ENCODE measurements around the gene ANKMY1.
"Not testable (repeated sequence)": the region's sequence is repeated elsewhere in the genome, so short reads cannot be mapped to it uniquely, and the experiment has no call there.

The ANKMY1 gene

DNA sequence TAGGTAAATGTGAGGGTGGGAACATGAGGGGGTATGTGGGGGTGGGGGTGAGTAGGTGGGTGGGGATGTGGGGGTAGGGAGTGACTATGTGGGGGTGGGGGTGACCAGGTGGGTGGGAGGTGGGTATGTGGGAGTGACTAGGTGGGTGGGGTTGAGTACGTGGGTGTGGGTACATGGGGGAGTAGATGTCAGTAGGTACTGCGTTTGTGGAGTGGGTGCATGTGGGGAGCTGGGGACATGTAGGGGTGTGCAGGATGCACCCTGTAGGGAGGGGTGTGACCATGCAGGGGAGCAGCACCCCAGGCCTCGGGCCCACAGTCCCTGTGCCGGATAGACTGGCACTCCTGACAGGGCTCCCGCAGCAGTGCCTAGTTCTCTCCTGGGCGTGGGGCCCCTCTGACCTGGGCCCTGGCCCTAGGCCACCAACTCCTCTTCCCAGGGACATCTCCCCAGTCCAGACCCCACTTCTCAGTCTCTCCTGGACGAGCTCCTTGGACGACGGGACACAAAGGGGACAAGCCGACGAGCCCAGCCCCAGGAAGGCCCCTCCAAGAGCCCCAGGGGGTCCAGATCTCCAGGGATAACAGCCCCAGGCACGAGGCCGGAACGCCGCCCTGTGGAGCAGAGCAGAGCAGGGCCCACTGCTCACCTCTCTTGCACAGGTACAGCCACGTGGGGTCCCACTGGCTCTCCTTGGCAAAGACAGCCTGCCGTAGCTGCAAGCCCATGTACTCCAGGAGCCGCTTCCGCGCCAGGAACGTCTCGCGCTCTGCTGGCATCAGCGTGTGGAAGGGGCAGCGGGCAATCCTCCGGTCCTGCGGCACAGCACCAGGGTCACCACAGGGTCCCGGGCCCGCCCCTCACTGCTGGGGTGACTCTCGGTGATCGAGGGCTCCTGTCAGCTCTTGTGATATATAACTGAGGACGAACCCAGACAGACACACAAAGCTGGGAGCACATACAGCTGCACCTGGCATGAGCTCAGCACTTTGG lies 58.2 kb downstream of the ANKMY1 start:
- no peak for DNase-seq

DNA sequence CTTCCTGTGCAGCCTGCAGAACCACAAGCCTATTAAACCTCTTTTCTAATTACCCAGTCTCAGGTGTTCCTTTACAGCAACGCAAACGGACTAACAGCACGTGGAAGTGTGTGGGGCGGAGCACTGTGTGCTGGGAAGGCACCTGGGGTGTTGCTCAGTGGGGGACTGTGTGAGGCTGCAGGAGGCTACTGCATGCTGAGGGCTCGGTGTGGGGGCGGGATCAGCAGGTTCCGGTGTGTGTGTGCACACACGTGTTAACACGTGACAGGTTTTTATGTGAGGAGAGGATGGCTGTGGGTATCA lies 58.9 kb downstream of the ANKMY1 start:
- no peak for DNase-seq

DNA sequence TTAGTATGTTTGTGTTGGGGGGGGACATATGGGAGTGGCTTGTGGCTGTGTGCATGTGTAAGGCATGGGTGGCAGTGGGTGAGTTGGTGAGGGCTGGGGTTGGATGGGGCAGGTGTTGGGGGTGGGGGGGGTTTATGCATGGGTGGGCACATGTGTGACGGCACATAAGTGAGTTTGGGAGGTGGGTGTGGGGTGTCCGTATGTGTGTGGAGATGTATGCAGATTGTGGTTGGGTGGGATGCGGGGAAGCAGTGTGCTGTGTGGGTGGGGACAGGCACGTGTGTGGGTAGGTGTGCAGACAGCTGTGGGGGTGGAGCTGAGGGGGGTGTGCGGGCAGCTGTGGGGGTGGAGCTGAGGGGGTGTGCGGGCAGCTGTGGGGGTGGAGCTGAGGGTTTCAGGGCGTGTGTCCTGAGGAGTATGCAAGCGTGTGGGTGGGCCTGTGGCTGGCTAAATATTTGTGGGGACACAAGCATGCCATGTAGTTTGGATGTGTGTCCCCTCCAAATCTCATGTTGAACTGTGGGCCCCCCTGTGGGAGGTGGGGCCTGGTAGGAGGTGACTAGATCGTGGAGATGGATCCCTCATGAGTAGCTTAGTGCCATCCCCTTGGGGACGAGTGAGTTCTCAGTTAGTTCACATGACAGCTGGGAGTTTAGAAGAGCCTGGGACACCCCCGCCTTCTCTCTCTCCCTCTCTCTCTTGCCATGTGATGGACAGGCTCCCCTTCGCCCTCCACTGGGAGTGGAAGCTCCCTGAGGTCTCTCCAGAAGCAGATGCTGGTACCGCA lies 59.4 kb downstream of the ANKMY1 start:
- no peak for DNase-seq

DNA sequence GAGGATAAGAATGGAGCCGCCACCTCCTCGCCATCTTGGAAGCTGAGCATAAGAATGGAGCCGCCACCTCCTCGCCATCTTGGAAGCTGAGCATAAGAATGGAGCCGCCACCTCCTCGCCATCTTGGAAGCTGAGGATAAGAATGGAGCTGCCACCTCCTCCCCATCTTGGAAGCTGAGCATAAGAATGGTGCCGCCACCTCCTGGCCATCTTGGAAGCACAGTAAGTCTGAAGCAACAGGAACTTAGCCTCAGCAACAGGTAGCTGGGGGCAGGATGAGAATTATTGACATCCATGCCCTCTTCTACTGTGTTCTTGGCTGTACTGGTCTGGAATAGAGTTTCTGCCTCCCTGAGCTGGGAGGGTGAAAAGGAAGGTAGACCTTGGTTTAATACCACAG lies 60.7 kb downstream of the ANKMY1 start:
- not testable (repeated sequence) for DNase-seq

DNA sequence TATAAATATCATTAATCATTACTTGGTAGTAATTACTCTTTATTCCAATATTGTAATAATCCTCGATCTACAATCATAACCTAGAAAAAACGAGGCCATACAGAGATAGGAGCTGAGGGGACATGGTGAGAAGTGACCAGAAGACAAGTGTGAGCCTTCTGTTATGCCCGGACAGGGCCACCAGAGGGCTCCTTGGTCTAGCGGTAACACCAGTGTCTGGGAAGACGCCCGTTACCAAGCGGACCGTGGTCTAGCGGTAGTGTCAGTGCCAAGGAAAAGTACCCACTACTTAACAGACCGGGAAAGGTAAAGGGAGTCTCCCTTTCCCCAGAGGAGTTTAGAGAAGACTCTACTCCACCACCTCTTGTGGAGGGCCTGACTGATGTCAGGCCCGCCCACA lies 62.8 kb downstream of the ANKMY1 start:
- not testable (repeated sequence) for DNase-seq

DNA sequence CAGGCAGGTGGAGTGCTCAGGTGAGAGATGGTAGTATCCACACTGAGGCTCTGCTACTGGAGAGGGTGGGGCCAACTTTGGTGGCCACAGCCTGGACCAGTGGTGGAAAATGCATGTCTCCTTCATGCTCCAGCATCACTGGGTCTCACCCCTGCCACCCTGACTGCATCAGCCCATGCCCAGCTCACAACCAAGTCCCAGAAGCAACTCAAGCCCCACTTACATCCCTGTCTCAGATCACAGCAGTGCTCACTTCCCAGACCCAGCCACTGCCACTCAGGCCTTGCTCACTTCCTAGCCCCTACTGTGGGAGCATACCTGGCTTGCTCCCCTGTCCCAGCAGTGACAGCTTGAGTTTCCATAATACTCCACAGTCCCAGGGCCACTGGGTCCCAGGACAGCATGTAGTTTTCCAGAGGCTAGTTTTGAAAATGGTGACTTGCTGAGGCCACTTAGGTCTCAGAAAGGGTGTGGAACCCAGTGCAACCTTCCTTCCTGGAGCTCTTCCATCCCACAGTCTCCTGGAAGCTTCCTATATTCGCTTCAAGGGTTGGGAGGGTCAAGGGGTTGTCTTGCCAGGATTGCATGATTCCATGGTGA lies 63.5 kb downstream of the ANKMY1 start:
- DNase-seq, result no peak

DNA sequence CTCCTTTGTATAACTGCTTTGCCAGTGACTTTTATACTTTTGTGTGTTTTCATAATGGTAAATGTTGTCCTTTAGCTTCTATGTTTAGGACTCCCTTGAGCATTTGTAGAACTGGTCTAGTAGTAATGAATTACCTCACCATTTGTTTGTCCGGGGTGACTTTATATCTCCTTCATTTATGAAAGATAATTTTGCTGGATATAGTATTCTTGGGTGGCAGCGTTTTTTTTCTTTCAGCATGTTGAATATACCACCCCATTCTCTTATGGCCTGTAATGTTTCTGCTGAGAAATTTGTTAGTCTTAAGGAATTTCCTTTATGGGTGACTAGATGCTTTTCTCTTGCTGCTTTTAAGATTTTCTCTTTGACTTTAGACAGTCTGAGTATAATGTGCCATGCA lies 66.3 kb downstream of the ANKMY1 start:
- DNase-seq, result no peak

DNA sequence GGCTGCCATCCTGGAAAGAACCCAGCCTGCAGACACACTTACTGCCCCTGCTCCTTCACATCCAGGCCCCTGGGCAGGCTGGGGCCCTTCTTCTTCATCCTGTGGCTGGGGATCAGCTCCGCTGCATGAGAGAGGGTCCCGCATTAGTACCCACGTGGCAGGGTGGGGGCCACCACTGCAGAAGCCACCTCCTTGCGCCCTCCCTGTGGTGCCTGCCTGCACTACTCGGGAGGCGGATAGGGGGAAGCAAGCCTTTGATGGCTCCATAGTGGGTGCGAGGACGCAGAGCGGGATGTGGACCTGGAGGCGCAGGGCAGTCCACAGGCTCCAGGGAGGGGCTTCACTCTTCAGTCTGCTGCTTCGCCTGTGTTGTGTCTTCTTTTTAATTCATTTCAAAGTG lies 75.6 kb downstream of the ANKMY1 start:
- no peak for DNase-seq

DNA sequence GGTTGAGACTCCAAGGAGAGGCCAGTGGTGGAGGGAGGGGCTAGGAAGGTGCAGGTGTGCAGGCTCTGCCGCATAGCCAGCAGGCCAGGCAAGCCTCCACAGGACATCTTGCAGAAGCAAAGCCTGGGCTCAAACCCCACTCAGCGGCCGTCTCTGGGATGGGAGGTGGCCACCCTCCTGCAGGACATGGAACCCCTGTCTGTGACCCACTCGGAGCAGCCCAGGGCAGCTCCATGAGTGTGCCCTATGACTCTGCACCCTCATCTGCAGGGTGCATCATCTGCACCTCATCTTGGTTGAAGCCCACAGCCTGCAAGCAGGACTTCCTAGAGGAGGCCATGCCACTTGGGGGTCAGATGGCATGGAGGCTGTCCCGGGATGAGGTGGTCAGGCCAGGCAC lies 76.1 kb downstream of the ANKMY1 start:
- no peak for DNase-seq

DNA sequence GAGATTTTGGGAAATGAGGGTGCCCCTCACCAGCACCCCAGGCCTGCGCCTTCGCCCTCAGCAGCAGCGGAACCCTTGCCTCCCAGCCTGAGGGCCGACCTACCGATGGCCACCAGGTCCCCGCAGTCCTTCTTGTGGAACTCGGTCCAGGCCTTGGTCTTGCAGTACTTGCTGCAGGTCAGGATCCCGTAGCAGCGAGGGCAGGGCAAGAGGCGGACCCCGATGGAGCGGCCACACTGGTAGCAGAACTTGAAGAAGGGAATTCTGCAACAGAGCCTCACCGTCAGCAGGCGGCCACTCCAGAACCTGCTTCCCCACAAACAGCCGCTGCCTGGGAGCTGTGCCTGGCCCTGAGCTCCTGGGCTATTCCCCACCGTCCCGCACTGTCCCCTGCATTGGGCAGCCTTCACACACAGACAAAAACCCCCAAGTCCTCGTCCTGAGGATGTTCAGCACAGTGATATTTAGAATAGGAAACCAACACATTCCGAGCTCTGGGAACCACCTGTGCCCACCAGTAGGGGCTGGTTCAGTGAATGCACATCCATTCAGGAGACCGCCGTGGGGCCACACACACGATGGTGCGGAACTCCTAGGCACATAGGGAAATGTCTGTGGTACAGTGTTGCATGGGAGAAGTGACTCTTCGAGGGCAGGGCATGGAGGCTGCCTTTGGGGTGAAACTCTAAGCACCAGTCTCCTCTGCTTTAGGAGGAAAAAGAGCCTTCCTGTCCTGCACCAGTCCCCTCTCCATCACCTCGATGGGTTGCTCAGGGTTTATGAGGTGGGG lies 76.8 kb downstream of the ANKMY1 start:
- DNase-seq, result no peak

DNA sequence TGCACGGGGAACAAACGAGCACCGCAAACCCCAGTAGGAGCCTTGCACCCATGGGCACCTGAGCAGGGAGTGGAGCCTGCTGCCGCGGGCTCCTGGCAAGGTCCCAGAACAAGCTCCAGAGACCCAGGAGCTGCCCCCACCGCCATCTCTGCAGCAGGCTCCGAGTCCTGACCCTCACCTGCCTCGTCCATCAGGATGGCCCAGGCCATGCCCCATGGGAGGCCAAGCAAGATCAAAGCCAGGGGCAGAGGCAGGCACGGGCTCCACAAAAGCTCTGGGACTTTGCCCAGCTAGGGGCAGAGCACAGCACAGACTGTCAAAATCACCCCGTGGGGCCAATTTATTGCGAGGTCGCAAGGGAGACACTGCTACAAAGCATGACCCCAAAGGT lies 78.7 kb downstream of the ANKMY1 start:
- no peak for DNase-seq

DNA sequence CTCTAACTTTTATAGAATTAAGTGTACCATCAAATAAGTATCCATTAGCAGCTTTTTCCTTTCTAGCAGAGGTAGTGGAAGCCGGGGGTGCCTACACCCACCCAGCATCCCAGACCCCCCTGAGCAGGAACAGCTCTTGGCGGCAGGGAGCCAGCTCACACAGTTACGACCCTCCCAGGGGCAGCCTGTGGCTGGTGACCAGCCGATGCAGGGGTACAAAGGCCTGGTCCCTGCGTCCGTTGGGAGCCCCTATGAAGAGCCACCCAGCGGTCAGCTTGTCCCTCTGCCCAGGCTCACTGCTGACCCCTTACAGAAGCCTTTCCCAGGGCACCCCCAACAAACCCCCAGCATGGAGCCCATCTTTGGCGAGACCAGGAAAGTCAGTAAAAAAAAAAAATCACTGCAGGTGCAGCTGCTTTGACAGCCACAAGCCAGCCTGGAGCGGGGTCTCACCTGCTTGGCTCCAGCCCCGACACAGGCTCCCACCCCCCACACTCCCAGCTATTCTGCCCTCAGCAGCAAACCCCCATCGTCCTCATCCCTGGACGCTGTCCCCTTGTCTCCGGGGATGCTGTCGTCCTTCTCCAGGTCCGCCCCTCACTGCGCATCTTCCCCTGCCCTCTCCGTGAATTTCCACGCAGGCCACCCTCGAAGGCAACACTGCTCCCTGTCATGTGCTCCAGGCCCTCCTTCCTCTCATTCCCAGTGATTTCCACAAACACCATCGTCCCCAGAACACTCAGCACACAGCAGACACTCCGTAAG lies 79.3 kb downstream of the ANKMY1 start:
- DNase-seq, result no peak

DNA sequence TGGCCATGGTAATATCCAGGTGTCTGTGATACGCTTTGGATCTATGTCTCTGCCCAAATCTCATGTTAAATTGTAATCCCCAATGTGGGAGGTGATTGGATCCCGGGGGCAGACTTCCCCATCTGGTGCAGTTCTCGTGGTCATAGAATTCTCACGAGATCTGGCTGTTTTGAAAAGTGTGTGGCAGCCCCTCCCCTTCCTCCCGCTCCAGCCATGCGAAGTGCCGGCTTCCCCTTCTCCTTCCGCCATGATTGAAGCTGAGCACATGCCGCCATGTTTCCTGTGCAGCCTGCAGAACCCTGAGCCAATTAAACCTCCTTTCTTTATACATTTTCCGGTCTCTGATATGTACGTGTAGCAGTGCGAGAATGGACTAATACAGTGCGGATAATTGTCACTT lies 79.9 kb downstream of the ANKMY1 start:
- DNase-seq, result no peak

DNA sequence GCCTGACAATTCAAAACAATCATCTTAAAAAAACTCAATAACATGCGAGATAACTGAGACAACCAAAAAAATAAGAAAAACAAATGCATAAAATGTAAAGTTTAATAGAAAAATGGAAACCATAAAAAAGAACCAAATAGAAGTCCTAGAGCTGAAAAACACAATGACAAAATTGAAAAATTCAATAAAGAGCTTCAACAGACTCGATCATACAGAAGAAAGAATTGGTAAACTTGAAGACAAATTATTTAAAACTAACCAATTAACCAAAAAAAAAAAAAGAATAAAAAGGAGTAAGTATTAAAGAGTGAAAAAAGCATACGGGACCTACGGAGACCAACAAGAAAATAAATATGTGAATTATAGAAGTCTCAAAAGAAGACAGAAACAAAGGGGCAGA lies 84.6 kb downstream of the ANKMY1 start:
- DNase-seq, result no peak

DNA sequence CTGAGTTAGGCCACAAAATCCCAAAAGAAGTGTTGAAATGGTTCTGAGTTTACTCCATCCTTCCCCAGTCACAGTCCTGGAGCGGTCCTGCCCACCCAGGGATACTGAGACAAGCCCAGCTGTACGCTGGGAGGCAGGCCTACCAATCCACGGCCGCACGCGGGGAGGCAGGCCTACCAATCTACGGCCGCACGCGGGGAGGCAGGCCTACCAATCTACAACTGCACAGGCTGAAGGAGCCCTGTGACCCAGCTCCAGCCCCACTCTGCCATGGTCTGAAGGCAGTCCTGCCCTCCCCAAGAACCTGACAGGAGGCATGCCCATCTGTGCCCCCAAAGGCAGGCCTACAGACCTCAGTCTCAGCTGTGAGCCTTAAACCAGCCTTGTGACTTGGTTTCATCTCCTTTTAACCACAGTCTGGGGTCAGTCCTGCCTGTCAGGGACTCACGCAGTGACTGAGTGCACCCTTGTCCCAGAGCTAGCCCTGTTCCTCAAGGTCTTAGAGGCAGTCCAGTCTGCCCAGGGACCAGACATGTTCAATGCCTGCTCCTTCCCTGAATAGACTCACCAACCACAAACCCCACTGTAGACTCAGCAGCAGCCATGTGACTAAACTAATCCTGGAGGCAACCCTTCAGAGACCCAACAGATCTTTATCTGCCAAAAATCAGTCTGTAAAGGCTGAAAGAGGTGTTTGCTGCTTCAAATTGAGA lies 85.6 kb downstream of the ANKMY1 start:
- DNase-seq, result no peak

DNA sequence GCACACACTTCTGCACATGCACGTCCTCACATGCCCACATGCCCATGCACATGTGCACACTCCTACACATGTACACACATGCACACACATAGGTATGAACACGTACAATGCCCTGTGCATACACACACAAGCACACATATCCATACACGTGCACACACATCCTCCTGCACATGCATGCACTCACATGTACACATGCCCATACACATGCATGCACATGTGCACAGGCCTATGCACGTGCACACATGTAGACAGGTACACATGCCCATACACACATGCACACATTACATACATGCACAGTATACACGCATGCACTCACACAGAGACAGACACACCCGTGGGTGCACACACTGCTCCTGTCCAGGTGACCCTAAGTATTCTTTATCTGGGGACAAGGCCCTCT lies 88.0 kb downstream of the ANKMY1 start:
- no peak for DNase-seq

DNA sequence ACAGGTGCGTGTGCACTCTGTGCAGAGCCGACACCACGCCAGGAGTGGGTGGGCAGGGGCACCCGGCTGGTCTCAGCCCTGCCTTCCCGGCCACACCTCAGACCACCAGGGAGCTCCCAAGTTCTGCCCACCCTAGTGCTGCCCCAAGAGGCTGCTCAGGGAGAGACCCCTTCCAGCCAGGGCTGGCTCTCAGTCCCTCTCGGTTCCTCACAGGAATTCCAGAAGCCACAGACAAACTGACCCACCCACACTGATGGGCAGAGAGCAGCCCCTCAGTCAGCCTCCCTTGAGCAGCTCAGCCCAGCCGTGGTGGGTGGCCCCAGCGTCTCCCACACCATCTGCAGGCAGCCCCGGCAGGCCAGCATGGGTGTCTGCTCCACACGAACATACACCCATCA lies 88.5 kb downstream of the ANKMY1 start:
- DNase-seq, result no peak

DNA sequence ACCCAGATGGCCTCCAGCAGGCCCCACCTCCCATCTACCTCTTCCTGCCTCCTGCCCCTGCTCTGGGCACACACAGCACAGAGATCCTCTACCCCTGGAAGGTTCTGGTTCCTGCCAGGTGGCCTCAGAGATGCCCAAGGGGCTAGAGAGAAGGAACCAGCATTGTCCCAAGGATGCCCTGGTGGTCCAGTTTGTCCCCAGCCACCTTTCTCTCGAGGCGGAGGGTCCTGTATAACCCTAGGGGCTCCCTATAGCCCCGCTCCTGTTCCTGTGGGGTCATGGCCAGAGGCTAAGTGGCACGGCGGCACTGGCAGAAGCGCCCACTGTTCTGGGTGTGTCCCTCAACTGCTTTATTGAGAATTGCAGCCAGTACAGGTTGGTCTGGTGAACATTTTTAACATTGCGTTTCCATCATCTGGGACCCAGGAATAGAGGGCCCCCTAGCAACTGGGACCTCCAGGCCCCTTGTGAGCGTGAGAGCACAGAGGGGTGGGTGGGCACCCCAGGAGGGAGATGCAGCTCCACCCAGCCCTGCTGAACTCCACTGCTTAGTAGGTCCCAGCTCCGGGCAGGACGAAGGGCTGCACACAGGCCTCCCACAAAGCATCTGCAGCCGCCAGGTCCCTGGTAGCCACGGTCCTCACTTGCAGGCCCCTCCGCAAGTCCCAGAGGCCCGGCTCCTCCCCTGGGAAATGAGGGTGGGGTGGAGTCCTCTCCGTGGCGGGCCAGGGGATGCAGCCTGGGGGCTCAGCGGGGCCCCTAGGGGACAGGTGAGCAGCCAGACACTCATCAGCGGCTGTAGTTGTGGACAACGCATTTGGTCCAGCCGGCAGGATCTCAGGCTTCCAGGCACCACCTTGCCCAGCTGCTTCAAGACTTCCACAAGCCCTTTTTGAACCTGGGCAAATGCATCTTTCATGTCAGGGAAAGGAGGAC lies 89.2 kb downstream of the ANKMY1 start:
- DNase-seq, result no peak

DNA sequence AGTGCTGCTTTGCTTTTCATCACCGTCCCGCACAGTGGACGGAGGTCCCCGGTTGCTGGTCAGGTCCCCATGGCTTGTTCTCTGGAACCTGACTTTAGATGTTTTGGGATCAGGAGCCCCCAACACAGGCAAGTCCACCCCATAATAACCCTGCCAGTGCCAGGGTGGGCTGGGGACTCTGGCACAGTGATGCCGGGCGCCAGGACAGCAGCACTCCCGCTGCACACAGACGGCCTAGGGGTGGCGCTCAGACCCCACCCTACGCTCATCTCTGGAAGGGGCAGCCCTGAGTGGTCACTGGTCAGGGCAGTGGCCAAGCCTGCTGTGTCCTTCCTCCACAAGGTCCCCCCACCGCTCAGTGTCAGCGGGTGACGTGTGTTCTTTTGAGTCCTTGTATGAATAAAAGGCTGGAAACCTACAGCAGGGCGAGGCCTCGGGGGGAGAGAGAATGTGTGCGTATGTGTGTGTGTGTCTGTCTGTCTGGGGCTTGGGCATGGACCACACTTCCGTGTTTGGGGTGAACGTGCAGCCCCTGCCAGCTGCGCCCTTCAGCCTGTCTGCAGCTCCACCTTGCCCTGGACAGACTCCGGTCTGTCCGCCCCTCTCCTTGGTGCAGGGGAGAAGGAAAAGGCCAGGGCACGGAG lies 90.0 kb downstream of the ANKMY1 start:
- DNase-seq, result no peak

DNA sequence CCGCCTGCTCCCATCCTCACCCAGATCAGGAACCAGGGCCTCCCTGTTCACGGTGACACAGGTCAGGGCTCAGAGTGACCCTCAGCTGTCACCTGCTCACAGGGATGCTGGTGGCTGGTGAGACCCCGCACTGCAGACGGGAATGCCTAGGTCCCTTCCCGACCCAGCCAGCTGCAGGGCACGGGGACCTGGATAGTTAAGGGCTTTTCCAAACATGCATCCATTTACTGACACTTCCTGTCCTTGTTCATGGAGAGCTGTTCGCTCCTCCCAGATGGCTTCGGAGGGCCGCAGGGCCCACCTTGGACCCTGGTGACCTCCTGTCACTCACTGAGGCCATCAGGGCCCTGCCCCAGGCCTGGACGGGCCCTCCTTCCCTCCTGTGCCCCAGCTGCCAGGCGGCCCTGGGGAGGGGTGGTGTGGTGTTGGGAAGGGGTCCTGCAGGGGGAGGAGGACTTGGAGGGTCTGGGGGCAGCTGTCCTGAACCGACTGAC lies 90.6 kb downstream of the ANKMY1 start:
- DNase-seq, result no peak
